ENCODE measurements around the gene PTH1R. TPM values are rescaled to one million over a fixed set of nuclear protein-coding genes. Genes with fewer than 3 reads are reported as not detected.

Gene PTH1R
- 1.1 to 1.8 TPM (median 1.4 TPM) in 5 replicates for total RNA-seq (2022; extraction: Qiagen RNA extraction)

GRCh38 chr3:46877406-46878125 lies at the start of gene PTH1R:
TSS of gene PTH1R (plus strand) at chr3:46877721. CDS start at chr3:46883560, 5,839 bp downstream.

GRCh38 chr3:46863261-46863782 lies 14.2 kb upstream of the PTH1R start, which contains the start of gene MYL3:
TSS of gene MYL3 (minus strand) at chr3:46863444. CDS start at chr3:46863390, 54 bp downstream.

Other genes starting within 250 kb of the PTH1R start
- 6.8 to 10.5 TPM (median 7.9 TPM) in 5 replicates for gene ALS2CL, start 184.0 kb upstream of the PTH1R start, total RNA-seq (2022; extraction: Qiagen RNA extraction)
- gene TMIE, start 176.3 kb upstream of the PTH1R start, total RNA-seq (2022; extraction: Qiagen RNA extraction): 0.10 to 0.23 TPM (median 0.13 TPM) in 3 of 5 replicates, not detected in the others
- gene PRSS50, start 159.9 kb upstream of the PTH1R start, total RNA-seq (2022; extraction: Qiagen RNA extraction): not detected in 5 replicates
- not detected in 5 replicates for gene MYL3, start 14.3 kb upstream of the PTH1R start, total RNA-seq (2022; extraction: Qiagen RNA extraction)
- gene CCDC12, start 99.0 kb downstream of the PTH1R start, total RNA-seq (2022; extraction: Qiagen RNA extraction): 55.7 to 101 TPM (median 59.0 TPM) in 5 replicates
- 53.0 to 93.2 TPM (median 64.3 TPM) in 5 replicates for gene NBEAL2, start 101.9 kb downstream of the PTH1R start, total RNA-seq (2022; extraction: Qiagen RNA extraction)